ENCODE measurements around the gene UBALD1. TPM values are rescaled to one million over a fixed set of nuclear protein-coding genes. Genes with fewer than 3 reads are reported as not detected.

UBALD1 gene
- total and polyA plus RNA-seq, 10 of the 15 experiments (the other 5 are each of a cell fraction or from before 2014, with no cell fraction given), result 0.05 to 32.7 (median 5.1) TPM

GRCh38 chr16:4594433-4595410 lies 20.0 kb downstream of the UBALD1 start (continued):
- TF ChIP-seq POLR2AphosphoS5 (IDR thresholded peaks at IDR 0.05; ENCODE audit: low read length), result no peak

GRCh38 chr16:4593086-4593485 lies 21.6 kb downstream of the UBALD1 start:
- no peak overlapping the region for H3K4me2 ChIP-seq (ENCODE audit: control insufficient read depth, insufficient read depth)
- no peak for TF ChIP-seq ATF3 (IDR thresholded peaks at IDR 0.05; ENCODE audit: borderline replicate concordance, extremely low read depth, low read depth, low read length)
- no peak for TF ChIP-seq ZSCAN29 (IDR thresholded peaks at IDR 0.05)
- no peak for TF ChIP-seq MYB (IDR thresholded peaks at IDR 0.05; ENCODE audit: borderline replicate concordance, low read depth, low read length)
- no peak for TF ChIP-seq STAT3 (IDR thresholded peaks at IDR 0.05; ENCODE audit: low read depth, low read length)
- no peak for TF ChIP-seq HDAC2 (IDR thresholded peaks at IDR 0.05)
- TF ChIP-seq PRDM15 (CRISPR knock-in tag; IDR thresholded peaks at IDR 0.05), result no peak
- no peak for TF ChIP-seq NR2C1 (IDR thresholded peaks at IDR 0.05)
- TF ChIP-seq NFIC (IDR thresholded peaks at IDR 0.05; ENCODE audit: low read depth, low read length), result no peak
- TF ChIP-seq REST (IDR thresholded peaks at IDR 0.05; ENCODE audit: low read depth, low read length), result no peak
- no peak for TF ChIP-seq EED (IDR thresholded peaks at IDR 0.05; ENCODE audit: low read depth)
- H3K79me2 ChIP-seq (ENCODE audit: control insufficient read depth, insufficient read depth, low read length), result no peaks in the 10 kb centered on the region
- H3K9me3 ChIP-seq (replicated peaks; ENCODE audit: control insufficient read depth, insufficient read depth, low read length), result peaks cover 4% of the 10 kb centered on the region; the same call in 2 of the 3 replicates
- intact Hi-C loops (cut with micrococcal nuclease; ENCODE audit: unreplicated experiment), result no loop called here
- no TSS peak for BruUV-seq (replicated peaks)
- no peak overlapping the region for H3K4me3 ChIP-seq
- SMC1A ChIA-PET (ENCODE audit: uncharacterized antibody, unreplicated experiment), result no interaction called here
- no peak overlapping the region for H3K9ac ChIP-seq (ENCODE audit: control insufficient read depth, insufficient read depth, low read length)
- ATAC-seq, result no peak
- H3K27me3 ChIP-seq (replicated peaks in 1 of 2; ENCODE audit: control insufficient read depth in 2 of 2, insufficient read depth in 2 of 2, low read length in 1 of 2), result no peaks in the 10 kb centered on the region; a peak in 2 of 4 replicates
- in situ Hi-C loops (cut with MboI), result loop anchor here (10.0 kb wide), 1 partner anchor 58 kb away; the partner anchor contains the start of gene CDIP1
- no peaks in the 10 kb centered on the region for H4K20me1 ChIP-seq (ENCODE audit: control insufficient read depth, insufficient read depth)
- no peak for DNase-seq (ENCODE audit: low read depth, low spot score)
- POLR2A ChIA-PET, result no interaction called here
- CTCF ChIA-PET, result interaction anchor here (1.5 kb wide), 1 partner anchor 7 kb away, joined by 3 read pairs; no protein-coding TSS in a partner anchor
- WGBS (ENCODE audit: insufficient coverage, insufficient replicate concordance, low lambda C conversion rate, missing lambda C conversion rate), result 71% methylated on average over 15 of the region's 16 CpGs
- no peak for FAIRE-seq
- no peaks in the 10 kb centered on the region for H3K36me3 ChIP-seq (ENCODE audit: control insufficient read depth in 2 of 2, insufficient read depth in 2 of 2, low read length in 1 of 2)
- no peak overlapping the region for H3K27ac ChIP-seq (ENCODE audit: control insufficient read depth, insufficient read depth)
- RAD21 ChIA-PET (ENCODE audit: unreplicated experiment), result no interaction called here
- H2AFZ ChIP-seq (ENCODE audit: control insufficient read depth, low read depth, low read length), result no peak overlapping the region
- no peaks in the 10 kb centered on the region for H3K4me1 ChIP-seq (ENCODE audit: control insufficient read depth, insufficient read depth, low read length)

Data from GM12878 (cell line).